GM13977 (cell line): ENCODE results near the gene HELZ.
"Not testable (repeated sequence)": the region's sequence is repeated elsewhere in the genome, so short reads cannot be mapped to it uniquely, and the experiment has no call there.

Experiments
- DNase-seq: peaks from one replicate; pipeline ENCODE4 v3.0.0; 2012; ENCODE audit warnings: low spot score
- in situ Hi-C: fragments of 300-500 bp; cut with MboI; formaldehyde crosslinking; loops from one replicate; pipeline ENCODE4 v1.12.0; 2022; ENCODE audit warnings: low sequenced_read_pairs, low pct_unique_long_range_greater_than_20kb, mixed read lengths, inconsistent platforms; ENCODE audit not compliant: unreplicated experiment
- TF ChIP-seq, protein P1 (sequence below): IDR thresholded peaks from 2 replicates; pipeline ENCODE4 v1.5.1; 2012; ENCODE audit warnings: mild to moderate bottlenecking, control low read depth; ENCODE audit not compliant: insufficient read depth; ENCODE audit errors: extremely low read depth, missing control alignments

The HELZ gene

DNA sequence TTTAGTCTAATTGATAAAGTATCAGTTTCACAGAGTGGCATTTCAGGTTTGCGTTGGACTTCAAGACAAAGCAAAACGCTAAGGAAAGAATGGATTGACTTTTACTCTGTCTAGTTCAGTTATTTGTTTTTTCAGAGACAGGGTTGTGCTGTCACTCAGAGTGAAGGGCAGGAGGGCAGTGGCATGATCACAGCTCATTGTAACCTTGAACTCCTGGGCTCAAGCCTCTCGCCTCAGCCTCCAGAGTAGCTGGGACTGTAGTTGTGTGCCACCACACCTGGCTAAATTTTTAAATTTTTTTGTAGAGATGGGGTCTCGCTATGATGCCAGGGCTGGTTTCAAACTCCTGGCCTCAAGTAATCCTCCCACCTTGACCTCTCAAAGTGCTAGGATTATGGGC is 114.2 kb downstream of the HELZ start:
- no peak for DNase-seq
- TF ChIP-seq, protein P1, sequence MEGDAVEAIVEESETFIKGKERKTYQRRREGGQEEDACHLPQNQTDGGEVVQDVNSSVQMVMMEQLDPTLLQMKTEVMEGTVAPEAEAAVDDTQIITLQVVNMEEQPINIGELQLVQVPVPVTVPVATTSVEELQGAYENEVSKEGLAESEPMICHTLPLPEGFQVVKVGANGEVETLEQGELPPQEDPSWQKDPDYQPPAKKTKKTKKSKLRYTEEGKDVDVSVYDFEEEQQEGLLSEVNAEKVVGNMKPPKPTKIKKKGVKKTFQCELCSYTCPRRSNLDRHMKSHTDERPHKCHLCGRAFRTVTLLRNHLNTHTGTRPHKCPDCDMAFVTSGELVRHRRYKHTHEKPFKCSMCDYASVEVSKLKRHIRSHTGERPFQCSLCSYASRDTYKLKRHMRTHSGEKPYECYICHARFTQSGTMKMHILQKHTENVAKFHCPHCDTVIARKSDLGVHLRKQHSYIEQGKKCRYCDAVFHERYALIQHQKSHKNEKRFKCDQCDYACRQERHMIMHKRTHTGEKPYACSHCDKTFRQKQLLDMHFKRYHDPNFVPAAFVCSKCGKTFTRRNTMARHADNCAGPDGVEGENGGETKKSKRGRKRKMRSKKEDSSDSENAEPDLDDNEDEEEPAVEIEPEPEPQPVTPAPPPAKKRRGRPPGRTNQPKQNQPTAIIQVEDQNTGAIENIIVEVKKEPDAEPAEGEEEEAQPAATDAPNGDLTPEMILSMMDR, result no peak
- in situ Hi-C loops, result no loop called here

DNA sequence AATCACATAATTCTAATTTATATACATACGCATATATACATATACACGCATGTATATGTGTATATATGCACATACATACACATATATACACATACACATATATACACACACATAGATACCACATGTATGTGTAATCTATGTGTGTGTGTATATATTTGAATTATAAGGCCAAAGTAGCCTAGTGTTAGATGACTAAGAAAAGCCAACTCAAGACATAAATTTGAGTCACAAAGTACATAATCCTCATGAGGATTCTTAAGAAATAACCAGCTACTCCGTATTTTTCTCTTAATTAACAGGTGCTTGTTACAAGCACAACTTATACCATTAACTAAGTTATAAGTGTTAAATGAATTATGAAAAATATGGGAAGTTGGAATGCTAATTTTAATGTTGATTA is 115.7 kb downstream of the HELZ start:
- in situ Hi-C loops, result no loop called here
- DNase-seq, result no peak
- TF ChIP-seq, protein P1, result no peak

DNA sequence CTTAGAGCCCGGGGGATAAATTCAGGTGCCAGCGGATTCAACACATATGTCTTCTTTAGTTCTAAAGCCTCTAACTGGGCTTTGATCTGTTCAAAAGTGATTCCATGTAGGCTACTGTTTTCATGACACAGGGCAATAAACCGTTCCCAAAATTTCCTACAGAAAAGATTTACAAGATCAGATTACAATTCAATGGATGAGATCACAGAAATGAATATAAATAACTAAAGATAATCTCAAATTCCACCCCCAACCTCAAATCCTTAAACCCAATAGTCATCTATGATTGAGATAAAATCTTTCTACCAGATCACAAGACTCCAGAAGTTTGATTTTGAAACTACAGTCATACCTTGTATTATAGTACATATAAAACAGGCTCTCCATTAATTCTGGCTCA is 116.3 kb downstream of the HELZ start:
- no peak for DNase-seq
- in situ Hi-C loops, result no loop called here
- TF ChIP-seq, protein P1, result no peak

DNA sequence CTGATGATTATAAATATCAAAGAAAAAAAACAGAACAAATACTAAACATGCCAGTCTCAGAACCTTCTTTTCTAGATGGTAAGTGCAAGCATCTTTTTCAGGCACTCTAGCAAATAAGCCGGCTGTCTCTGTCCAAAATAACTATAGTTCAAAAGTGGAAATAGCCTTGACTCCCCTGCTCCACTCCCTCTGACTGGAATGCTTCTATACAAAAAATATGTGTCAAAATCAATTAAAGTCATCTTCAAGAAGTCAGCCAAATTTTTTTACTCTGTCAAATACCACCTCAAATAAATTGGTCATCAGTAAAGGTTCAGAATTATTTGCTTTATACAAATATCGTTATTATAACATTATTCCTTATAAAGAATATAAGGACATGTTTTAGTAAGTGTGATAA is 117.1 kb downstream of the HELZ start:
- TF ChIP-seq, protein P1, result no peak
- in situ Hi-C loops, result no loop called here
- DNase-seq, result no peak

DNA sequence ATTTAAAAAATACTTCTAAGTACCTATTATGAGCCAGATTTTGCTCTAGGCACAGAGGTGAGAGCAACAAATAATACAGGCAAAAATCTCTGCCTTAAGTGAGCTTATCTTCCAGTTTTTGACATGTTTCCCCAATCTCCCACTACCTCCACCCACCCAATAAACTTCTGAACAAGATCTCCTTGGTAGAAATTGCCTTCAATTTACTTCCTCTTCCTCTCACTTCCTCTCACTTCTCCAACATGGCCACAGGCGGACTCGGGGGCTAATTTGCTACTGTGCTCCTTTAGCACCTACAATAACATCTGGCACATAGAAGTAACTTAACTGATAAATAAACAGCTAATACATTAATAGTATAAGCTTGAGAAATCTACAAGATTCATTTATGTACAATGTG is 118.0 kb downstream of the HELZ start:
- in situ Hi-C loops, result no loop called here
- TF ChIP-seq, protein P1, result no peak
- DNase-seq, result no peak

DNA sequence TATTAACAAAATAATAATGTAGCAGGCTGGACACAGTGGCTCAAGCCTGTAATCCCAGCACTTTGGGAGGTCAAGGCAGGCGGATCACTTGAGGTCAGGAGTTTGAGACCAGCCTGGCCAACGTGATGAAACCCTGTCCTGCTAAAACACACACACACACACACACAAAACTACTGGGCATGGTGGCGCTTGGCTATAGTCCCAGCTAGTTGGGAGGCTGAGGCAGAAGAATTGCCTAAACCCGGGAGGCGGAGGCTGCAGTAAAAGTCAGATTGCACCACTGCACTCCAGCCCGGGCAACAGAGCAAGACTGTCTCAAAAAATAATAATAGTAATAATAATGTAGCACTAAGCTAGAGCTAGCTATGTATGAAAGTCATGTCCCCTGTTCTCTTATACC is 118.5 kb downstream of the HELZ start:
- DNase-seq, in situ Hi-C loops: not testable (repeated sequence)

DNA sequence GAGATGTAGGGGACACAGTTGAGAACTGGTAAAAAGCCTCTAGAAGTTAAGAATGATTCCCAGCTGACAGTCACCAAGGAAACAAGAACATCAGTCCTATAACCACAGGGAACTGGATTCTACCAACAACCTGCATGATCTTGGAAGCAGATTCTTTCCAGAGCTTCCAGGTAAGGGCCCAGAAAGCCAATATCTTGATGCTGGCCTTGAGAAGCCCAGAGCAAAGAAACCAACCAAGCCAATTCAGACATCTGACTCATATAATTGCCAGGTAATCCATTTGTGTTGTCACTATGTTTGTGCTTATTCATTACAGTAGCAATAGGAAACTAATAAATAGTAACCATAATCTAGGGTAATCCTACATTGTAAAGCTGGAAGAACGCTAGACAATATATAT is 119.1 kb downstream of the HELZ start:
- in situ Hi-C loops, result no loop called here
- TF ChIP-seq, protein P1, result no peak
- no peak for DNase-seq
